ENCODE results near the gene ILKAP.

DNA sequence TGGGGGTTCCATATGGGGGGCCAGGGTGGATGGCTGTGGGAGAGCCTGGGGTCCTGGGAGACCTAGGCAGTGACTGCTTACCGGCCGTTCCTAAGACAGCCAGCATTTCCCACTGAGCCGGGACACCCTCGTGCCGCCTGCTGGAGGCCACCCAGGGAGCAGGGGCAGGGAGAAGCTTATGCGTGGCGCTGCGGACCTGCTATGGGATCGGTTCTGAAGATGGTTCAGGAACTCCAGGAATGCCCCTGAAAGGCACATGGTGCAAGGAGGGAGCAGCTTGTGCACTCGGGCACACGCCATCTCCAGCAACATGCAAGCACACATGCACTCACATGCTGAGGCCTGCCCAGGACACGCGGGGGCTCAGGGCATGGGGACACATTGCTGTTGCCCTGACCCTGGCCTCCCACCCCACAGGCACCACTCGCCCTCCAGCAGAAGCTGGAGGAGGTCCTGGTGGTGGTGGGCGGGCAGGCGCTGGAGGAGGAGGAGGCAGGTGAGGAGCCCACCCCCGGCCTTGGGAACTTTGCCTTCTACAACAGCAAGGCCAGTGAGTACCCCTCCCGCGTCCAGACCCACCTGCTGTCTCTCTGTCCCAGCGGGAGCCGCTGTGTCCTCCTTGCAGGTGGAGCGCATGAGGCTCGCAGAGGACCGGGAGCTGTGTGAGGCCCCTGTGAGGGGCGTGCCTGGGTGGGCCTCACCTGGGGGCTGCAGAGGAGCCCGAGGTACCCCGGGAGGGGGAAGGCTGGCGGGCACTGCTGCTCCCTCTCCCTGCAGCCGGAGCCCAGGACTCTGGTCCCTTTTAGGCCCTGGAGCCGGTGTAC, 60.9 kb downstream of the ILKAP start:
- no peak for TF ChIP-seq EZH2phosphoT487 (IDR thresholded peaks at IDR 0.05; ENCODE audit: insufficient read depth, low read depth)
- no peak for TF ChIP-seq EZH2 (IDR thresholded peaks at IDR 0.05; ENCODE audit: insufficient read depth, poor library complexity, severe bottlenecking)

All from GM23248 (cell line).